Osteoblast (primary cell): ENCODE measurements around the gene LHX3. TPM values are rescaled to one million over a fixed set of nuclear protein-coding genes. Genes with fewer than 3 reads are reported as not detected.

Source experiments
- DNase-seq: peaks from one replicate; pipeline ENCODE4 v3.0.0; 2011; ENCODE audit warnings: low spot score, mixed read lengths; ENCODE audit not compliant: insufficient read length; ENCODE audit errors: missing footprints
- H2AFZ ChIP-seq: 2 replicates; pipeline ENCODE4 v1.6.0; 2011; ENCODE audit warnings: mild to moderate bottlenecking, low read length
- H3K27ac ChIP-seq: 2 replicates; pipeline ENCODE4 v1.5.1; 2011; ENCODE audit warnings: mild to moderate bottlenecking, low read depth, low read length, moderate library complexity
- H3K27me3 ChIP-seq: 2 replicates; pipeline ENCODE4 v1.6.0; 2012; ENCODE audit warnings: mild to moderate bottlenecking, control low read depth, inconsistent platforms, low read length, moderate library complexity; ENCODE audit not compliant: insufficient read depth
- H3K36me3 ChIP-seq: 2 replicates; pipeline ENCODE4 v1.5.1; 2011; ENCODE audit warnings: mild to moderate bottlenecking, low read length, control low read depth, moderate library complexity; ENCODE audit not compliant: insufficient read depth
- H3K4me1 ChIP-seq: 2 replicates; pipeline ENCODE4 v1.5.1; 2011; ENCODE audit warnings: mild to moderate bottlenecking, low read length, control low read depth, moderate library complexity; ENCODE audit not compliant: insufficient read depth
- H3K4me2 ChIP-seq: 2 replicates; pipeline ENCODE4 v1.6.0; 2011; ENCODE audit warnings: mild to moderate bottlenecking, low read length; ENCODE audit not compliant: insufficient read depth
- H3K4me3 ChIP-seq: fragments of 200-600 bp; sonication (generic); 3 replicates; pipeline ENCODE4 v1.5.1; 2012; ENCODE audit warnings: mild to moderate bottlenecking, low read length, inconsistent platforms; ENCODE audit not compliant: insufficient read depth
- H3K79me2 ChIP-seq: 2 replicates; pipeline ENCODE4 v1.6.0; 2012; ENCODE audit warnings: mild to moderate bottlenecking, low read length, control low read depth, inconsistent platforms; ENCODE audit not compliant: insufficient read depth
- H3K9me3 ChIP-seq: 2 replicates; pipeline ENCODE4 v1.5.1; 2011; ENCODE audit warnings: low read depth, low read length, control low read depth
- H4K20me1 ChIP-seq: 2 replicates; pipeline ENCODE4 v1.6.0; 2012; ENCODE audit warnings: mild to moderate bottlenecking, low read length, control low read depth; ENCODE audit not compliant: insufficient read depth
- CTCF ChIP-seq: IDR thresholded peaks from 2 replicates; pipeline ENCODE4 v1.5.1; 2011; ENCODE audit warnings: mild to moderate bottlenecking, low read depth, low read length, moderate library complexity; ENCODE audit errors: extremely low read depth
- total RNA-seq: library from RNA; depleted of rRNA; stranded (reverse); fragments of >200 nt; gene quantifications from 2 replicates; pipeline ENCODE4 v1.2.3, GENCODE V29; 2012

Gene LHX3
- total RNA-seq, 1 donor: not detected

- no peaks in the 10 kb centered on the region for H3K36me3 ChIP-seq
- H3K9me3 ChIP-seq: no peaks in the 10 kb centered on the region
- H2AFZ ChIP-seq: no peak overlapping the region
- H3K27ac ChIP-seq: no peak overlapping the region
- peaks cover 88% of the 10 kb centered on the region for H3K27me3 ChIP-seq
- H3K4me3 ChIP-seq: no peak overlapping the region
- no peaks in the 10 kb centered on the region for H3K79me2 ChIP-seq
- DNase-seq: no peak
- no peak overlapping the region for H3K4me2 ChIP-seq
- peaks cover 12% of the 10 kb centered on the region for H4K20me1 ChIP-seq
- H3K4me1 ChIP-seq: no peaks in the 10 kb centered on the region
- TF ChIP-seq CTCF: no peak
Observed at GRCh38 chr9:136199391-136200288, 5.3 kb downstream of the LHX3 start.

- no peaks in the 10 kb centered on the region for H3K79me2 ChIP-seq
- H3K4me3 ChIP-seq: no peak overlapping the region
- H3K36me3 ChIP-seq: no peaks in the 10 kb centered on the region
- peaks cover 86% of the 10 kb centered on the region for H3K27me3 ChIP-seq
- no peak overlapping the region for H3K4me2 ChIP-seq
- no peak for DNase-seq
- H3K9me3 ChIP-seq: no peaks in the 10 kb centered on the region
- no peak for TF ChIP-seq CTCF
- no peak overlapping the region for H2AFZ ChIP-seq
- no peaks in the 10 kb centered on the region for H3K4me1 ChIP-seq
- H4K20me1 ChIP-seq: peaks cover 3% of the 10 kb centered on the region
- H3K27ac ChIP-seq: no peak overlapping the region
Observed at GRCh38 chr9:136198605-136199083, 6.3 kb downstream of the LHX3 start.

GRCh38 chr9:136197930-136198604 lies 6.9 kb downstream of the LHX3 start:
- no peaks in the 10 kb centered on the region for H4K20me1 ChIP-seq
- no peaks in the 10 kb centered on the region for H3K36me3 ChIP-seq
- H3K4me1 ChIP-seq: no peaks in the 10 kb centered on the region
- no peak for TF ChIP-seq CTCF
- H3K79me2 ChIP-seq: no peaks in the 10 kb centered on the region
- H3K4me3 ChIP-seq: no peak overlapping the region
- H3K27ac ChIP-seq: no peak overlapping the region
- peaks cover 85% of the 10 kb centered on the region for H3K27me3 ChIP-seq
- no peaks in the 10 kb centered on the region for H3K9me3 ChIP-seq
- H2AFZ ChIP-seq: no peak overlapping the region
- DNase-seq: no peak
- no peak overlapping the region for H3K4me2 ChIP-seq
